GM21381 (cell line): Measurements from ENCODE around the gene WNT5A.
"Not testable (repeated sequence)": the region's sequence is repeated elsewhere in the genome, so short reads cannot be mapped to it uniquely, and the experiment has no call there.

Source experiments
- ATAC-seq: cut with Tn5 transposase; IDR thresholded peaks from one replicate; pipeline ENCODE4 v1.9.1; 2021; ENCODE audit warnings: mild to moderate bottlenecking, moderate library complexity; ENCODE audit not compliant: unreplicated experiment

WNT5A gene

DNA sequence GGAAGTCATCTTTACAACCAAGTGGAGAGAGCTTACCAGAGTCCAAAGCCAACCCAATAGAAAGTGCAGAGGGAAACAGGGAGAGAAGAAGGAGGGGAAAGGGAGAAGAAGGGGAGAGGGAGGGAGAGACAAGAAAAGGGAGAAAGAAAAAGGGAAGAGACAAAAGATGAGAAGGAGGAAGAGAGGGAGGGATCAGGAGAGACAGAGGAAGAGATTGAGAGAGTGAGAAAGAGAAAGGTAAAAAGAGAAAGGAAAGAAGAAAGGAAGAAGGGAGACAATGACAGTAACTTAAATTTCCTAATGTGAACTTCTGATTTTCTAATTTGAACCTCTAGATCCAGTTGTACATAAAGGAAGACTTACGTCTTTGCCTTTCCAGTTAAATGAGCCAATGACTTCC is 20.7 kb upstream of the WNT5A start:
- ATAC-seq = no peak

GRCh38 chr3:55505776-55506175 is 18.7 kb upstream of the WNT5A start:
- ATAC-seq = no peak

DNA sequence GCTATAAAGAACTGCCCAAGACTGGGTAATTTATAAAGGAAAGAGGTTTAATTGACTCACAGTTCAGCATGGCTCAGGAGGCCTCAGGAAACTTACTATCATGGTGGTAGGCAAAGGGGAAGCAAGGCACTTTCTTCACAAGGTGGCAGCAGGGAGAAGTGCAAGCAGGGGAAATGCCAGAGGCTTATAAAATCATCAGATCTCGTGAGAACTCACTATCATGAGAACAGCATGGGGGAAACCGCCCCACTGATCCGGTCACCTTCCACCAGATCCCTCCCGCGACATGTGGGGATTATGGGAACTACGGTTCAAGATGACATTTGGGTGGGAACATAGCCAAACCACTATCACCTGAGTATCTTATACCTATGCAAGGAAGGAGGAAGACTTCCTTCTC is 18.0 kb upstream of the WNT5A start:
- ATAC-seq = not testable (repeated sequence)

DNA sequence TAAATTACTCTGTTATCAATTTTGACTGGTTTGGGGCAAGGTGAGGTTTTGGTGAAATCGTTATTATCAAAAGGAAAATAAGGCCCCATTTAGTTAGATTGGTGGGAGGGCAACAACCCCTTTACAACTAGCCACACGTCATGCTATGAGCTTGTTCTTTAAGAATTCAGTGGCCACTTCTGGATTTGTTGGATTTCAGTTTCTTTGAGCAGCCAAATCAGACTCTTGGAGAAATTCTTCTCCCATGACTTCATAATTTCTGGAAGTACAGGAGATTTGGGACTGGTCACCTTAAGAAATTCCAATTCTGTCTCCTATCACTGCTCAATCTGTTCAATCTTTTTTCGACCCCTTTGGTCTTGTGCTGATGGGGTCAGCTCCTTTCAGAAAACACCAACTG is 14.8 kb upstream of the WNT5A start:
- ATAC-seq = no peak

- no peak for ATAC-seq
Measured at GRCh38 chr3:55500555-55501330, 13.6 kb upstream of the WNT5A start.

DNA sequence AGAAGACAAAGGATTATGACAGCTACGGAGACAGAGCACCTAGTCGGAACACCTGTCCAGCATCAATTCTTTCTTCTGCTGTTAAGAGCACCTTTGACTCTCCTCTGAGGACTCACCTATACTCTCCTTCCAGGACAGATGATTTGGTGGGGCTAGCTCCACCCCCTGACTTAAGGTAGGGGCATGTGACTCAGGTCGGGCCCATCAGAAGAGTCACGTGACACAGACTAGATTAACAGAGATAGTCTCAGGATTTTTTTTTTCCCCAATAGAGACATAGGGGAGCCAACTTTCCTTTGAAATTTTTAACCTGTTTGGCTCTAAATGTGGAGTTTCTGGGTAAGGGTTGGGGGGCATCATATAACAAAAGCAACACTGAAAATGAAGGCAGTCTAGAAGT is 11.4 kb upstream of the WNT5A start:
- no peak for ATAC-seq

- no peak for ATAC-seq
Measured at GRCh38 chr3:55497250-55497649, 10.1 kb upstream of the WNT5A start.

DNA sequence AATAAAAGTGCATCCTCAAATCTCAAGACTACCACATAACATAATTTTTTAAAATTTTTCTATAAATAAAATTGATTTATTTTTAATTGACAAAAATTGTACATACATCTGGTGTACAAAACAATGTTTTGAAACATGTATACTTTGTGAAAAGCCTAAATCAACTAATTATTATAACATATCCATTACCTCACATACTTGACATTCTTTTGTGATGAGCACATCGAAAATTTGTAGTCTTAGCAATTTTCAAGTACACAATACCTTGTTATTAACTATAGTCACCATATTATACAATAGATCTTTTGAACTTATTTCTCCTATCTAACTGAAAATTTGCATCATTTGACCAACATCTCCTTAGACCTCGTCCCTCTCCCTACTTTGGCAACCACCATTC is 7.9 kb upstream of the WNT5A start:
- ATAC-seq = no peak

DNA sequence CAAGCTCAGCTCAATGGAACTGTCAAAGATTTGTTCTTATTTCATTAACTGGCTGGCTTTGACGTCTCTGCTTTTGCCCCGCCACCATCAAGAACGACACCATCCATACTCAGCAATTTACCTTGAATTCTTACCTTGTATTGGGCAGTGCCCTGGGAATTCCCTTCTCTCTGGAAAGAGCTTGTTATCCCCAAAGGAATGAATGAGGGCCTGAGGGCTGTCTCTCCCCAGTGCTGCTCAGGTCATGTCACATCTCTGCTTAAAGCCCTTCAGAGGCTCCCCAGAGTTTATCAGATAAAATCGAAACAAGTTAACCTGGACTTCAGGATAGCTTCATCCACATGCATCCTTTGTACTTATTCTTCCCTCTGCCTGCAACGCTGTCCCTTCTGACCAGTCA is 5.9 kb upstream of the WNT5A start:
- no peak for ATAC-seq

DNA sequence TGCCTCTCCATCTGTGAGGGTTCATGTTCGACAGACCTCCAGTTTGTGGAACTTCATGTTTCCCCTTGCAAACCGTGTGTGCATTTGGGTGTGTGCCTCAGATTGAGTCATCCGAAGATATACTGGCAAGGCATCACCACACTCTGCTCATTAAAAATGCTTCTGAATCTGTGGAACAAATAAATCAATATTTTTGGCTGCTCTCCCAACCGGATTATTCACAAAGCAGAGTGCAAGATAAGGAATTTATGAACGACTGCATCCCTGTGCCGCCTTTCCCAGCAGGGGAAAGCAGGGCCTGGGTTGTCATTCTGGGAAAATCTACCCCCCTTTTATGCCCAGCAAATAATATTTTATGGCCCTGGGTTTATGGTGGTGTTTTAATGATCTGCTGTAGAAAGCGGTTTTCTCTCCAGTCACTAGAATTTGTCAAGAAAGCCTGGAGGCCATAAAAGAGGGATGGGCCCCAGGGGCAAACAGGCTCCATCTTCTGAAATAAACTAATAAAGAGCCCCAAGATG is 4.2 kb upstream of the WNT5A start:
- no peak for ATAC-seq

- no peak for ATAC-seq
Measured at GRCh38 chr3:55490276-55490913, 3.3 kb upstream of the WNT5A start.

DNA sequence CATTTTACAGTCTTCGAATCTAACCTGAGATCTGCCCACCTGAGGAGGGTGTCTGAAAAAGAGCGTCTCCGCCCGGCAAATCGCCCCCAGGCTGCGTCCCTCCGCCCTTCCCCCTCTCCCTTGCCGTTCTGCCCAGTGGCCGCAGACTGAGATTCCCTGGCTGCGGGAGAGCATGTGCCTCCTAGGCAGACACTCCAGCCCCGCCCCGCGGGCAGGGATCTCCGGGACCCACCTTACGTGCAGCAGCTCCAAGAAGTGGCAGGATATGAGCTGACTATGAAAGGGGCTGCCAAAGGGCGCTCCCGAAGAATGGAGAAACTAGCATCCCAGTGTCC is 2.7 kb upstream of the WNT5A start:
- ATAC-seq = no peak

- ATAC-seq = no peak
Measured at GRCh38 chr3:55488398-55489055, 1.4 kb upstream of the WNT5A start.

DNA sequence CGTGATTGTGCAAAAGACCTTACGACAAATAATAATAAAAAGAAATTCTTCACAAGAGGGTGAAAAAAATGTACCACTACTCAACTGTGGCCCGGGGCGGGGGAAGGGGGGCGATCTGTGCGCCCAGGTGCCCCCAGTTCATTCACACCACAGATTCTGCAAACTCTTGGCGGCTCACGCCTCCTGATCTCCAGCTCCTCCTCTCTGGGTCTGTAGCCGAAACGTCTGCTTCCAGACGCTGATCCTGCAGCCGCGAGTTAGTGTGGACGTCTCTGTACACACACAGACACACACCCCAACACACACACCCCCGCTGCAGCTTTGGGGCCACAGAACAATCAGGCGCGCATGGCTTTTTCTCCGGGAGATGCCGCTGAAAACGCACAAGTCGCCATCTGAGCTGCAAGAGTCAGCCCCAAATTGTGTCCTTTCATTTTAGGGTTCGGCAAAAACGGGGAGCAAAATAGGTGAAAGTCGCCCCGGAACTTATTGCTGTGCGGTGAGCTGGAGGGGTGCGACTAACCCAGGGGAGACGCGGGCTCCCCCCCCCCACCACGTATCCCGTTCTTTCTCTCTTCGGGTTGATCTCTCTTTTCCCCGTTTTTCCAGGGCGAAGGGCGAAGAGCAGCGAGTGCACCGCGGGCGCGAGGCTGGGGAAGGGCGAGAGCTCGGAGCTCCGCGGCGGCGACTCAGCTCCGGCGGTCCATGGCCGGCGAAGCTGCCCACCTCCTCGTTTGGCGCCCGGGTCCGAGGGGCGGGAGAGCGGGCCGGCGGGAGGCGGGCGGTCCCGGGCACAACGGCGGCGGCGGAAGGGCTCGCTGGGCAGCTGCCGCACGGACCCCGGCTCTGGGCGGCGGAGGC is 505 bp upstream of the WNT5A start:
- no peak for ATAC-seq

- no peak for ATAC-seq
Measured at GRCh38 chr3:55486101-55486856, 827 bp downstream of the WNT5A start.

- ATAC-seq = peak; percentile 68
Measured at GRCh38 chr3:55484801-55485791, 2.0 kb downstream of the WNT5A start.

GRCh38 chr3:55484191-55484689 is 2.9 kb downstream of the WNT5A start:
- no peak for ATAC-seq

DNA sequence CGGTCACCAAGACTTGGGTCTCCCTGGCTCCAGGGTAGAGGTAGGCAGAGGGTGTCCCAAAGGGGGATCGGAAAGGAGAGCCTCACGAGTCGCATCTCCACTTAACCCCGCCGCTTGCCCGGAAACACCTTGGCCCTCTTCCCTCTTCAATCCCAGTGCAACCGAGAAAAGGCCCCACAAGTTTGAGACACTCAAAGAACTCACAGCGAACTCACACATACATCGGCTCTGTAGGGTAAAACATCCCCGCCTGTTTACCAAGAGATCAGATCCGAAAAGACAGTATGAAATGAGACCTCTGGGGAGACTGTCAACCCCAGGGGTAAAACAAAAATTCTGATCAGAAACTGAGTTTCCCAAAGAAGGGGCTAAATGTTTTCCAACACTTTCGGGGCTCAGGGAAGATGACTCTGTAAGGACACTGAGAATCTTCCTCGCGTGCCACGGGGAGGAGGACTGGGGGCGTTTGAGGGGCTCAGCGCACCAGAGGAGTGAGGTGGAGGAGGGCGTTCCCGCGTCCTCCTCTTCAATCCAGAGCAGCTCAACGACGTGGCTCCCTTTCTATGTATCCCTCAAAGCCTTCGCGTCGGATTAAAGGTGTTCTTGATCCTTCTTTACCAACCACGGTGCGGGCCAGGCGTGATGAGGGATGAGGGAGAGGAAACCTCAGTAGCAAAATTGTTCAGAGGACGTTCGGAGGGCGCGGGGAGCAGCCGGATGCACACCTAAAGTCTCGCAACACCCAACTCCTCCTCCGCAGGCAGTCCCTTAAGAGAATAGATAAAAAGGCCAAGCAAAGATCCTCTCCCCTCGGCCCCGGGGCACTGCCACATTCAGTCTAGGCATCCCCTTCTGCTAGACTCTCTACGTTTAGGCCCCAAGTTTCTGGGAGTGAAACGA is 3.7 kb downstream of the WNT5A start:
- no peak for ATAC-seq
